ENCODE results near the gene SLC30A2. TPM values are rescaled to one million over a fixed set of nuclear protein-coding genes. Genes with fewer than 3 reads are reported as not detected.

Gene SLC30A2
- total RNA-seq, 2 donors from 2014 or later = 0.05 to 0.34 TPM

GRCh38 chr1:26060832-26061574 is 15.1 kb upstream of the SLC30A2 start:
- TF ChIP-seq CTCF (IDR thresholded peaks at IDR 0.05) (no peak), POLR2AphosphoS5 (IDR thresholded peaks at IDR 0.05) (no peak), POLR2A (IDR thresholded peaks at IDR 0.05) (no peak)
- WGBS = 77% methylated on average over 12 of the region's 12 CpGs
- Histone ChIP-seq H3K27ac (no peak overlapping the region), H3K4me1 (replicated peaks) (no peaks in the 10 kb centered on the region), H3K9me3 (no peaks in the 10 kb centered on the region), H3K36me3 (no peaks in the 10 kb centered on the region), H3K27me3 (replicated peaks; ENCODE audit: insufficient read depth) (no peaks in the 10 kb centered on the region), H3K4me3 (no peak overlapping the region)
- no peak for DNase-seq (ENCODE audit: low spot score)
- intact Hi-C loops (cut with DNase I) = no loop called here

DNA sequence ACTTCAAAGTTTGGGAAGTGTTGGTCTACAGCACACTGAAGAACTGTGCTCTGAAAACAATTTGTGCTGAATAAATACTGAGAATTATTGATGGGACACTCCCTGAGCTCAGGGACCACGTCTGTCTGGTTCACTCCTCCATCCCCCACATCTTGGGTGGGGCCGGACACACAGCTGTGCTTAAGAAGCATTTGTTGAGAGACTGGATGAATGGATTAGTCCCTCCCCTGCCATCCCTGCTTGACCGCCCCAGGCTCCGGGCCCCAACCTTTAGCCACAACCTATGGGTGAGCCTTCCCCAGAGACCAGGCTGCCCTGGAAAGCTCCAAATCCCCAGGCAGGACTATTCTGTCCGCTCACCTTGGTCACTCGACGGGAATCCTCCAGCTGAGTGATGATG is 14.0 kb upstream of the SLC30A2 start:
- Histone ChIP-seq H3K9me3 (no peaks in the 10 kb centered on the region), H3K4me1 (replicated peaks) (no peaks in the 10 kb centered on the region), H3K36me3 (no peaks in the 10 kb centered on the region), H3K27me3 (replicated peaks; ENCODE audit: insufficient read depth) (no peaks in the 10 kb centered on the region), H3K4me3 (no peak overlapping the region), H3K27ac (no peak overlapping the region)
- 67% methylated on average over 7 of the region's 7 CpGs for WGBS
- no peak for DNase-seq (ENCODE audit: low spot score)
- intact Hi-C loops (cut with DNase I) = no loop called here
- TF ChIP-seq POLR2AphosphoS5 (IDR thresholded peaks at IDR 0.05) (no peak), POLR2A (IDR thresholded peaks at IDR 0.05) (no peak), CTCF (IDR thresholded peaks at IDR 0.05) (no peak)

GRCh38 chr1:26058052-26058595 is 12.2 kb upstream of the SLC30A2 start:
- H3K4me3 ChIP-seq = no peak overlapping the region
- DNase-seq (ENCODE audit: low spot score) = no peak
- H3K4me1 ChIP-seq (replicated peaks) = no peaks in the 10 kb centered on the region
- intact Hi-C loops (cut with DNase I) = no loop called here
- H3K36me3 ChIP-seq = no peaks in the 10 kb centered on the region
- H3K9me3 ChIP-seq = no peaks in the 10 kb centered on the region
- no peaks in the 10 kb centered on the region for H3K27me3 ChIP-seq (replicated peaks; ENCODE audit: insufficient read depth)
- H3K27ac ChIP-seq = no peak overlapping the region
- TF ChIP-seq CTCF (IDR thresholded peaks at IDR 0.05) = no peak
- TF ChIP-seq POLR2A (IDR thresholded peaks at IDR 0.05) = no peak
- TF ChIP-seq POLR2AphosphoS5 (IDR thresholded peaks at IDR 0.05) = no peak
- 89% methylated on average over 5 of the region's 5 CpGs for WGBS

DNA sequence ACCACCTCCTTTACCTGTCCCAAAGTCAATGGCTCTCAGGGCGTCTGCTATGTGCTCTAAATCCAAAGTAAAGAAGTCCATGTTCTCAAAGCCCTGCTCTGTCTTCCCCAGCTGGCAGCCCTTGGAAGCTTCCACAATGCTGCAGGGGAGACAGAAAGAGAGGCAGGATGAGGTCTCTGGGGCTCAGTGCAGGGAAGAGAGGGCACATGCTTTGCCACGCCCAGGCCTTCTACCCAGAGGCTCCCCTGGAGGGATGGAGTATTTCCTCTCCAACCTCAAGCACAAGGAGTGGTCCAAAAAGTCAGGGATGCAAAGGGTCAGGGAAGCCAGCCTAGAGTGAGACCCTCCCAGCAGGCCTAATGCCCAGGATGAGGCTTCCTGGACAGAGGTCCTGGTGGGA is 11.3 kb upstream of the SLC30A2 start:
- H3K27me3 ChIP-seq (replicated peaks; ENCODE audit: insufficient read depth) = peaks cover 2% of the 10 kb centered on the region
- 89% methylated on average over 2 of the region's 2 CpGs for WGBS

More for the DNA sequence above, 11.3 kb upstream of the SLC30A2 start:
- Histone ChIP-seq H3K27ac (no peak overlapping the region), H3K4me3 (no peak overlapping the region), H3K9me3 (no peaks in the 10 kb centered on the region), H3K4me1 (replicated peaks) (no peaks in the 10 kb centered on the region), H3K36me3 (no peaks in the 10 kb centered on the region)
- TF ChIP-seq CTCF (IDR thresholded peaks at IDR 0.05) = no peak
- no peak for TF ChIP-seq POLR2A (IDR thresholded peaks at IDR 0.05)
- TF ChIP-seq POLR2AphosphoS5 (IDR thresholded peaks at IDR 0.05) = no peak
- no peak for DNase-seq (ENCODE audit: low spot score)
- intact Hi-C loops (cut with DNase I) = no loop called here
